Right cardiac atrium (tissue), 5 donors: Measurements from ENCODE around the gene KRT3. TPM values are rescaled to one million over a fixed set of nuclear protein-coding genes. Genes with fewer than 3 reads are reported as not detected.

ENCODE experiments used
- polyA plus RNA-seq: library from polyadenylated mRNA; stranded (reverse); fragments of 200-250 nt; gene quantifications from one replicate; pipeline ENCODE4 v1.2.3, GENCODE V29; 2013
- total RNA-seq, 4 donors: library from RNA; stranded (reverse); fragmentation: NEBNext Ultra II Directional; extraction: Animal tissue kit (Norgen Biotek cat#: 25700); gene quantifications; one replicate each; pipeline ENCODE4 v1.2.1, GENCODE V29; 2021
- donor health status: healthy with polysubstance abuse.
- donor health status: DM: no; HTN: yes; CAD: no.
- donor health status: DM: no; HTN: no; CAD: no.
- donor health status: DM: no; HTN: yes; CAD: no; lungs with severe emphysema.
- donor health status: DM: yes; HTN: yes; CAD: no.

KRT3 gene
- total and polyA plus RNA-seq, 5 donors = not detected

Other genes with a start within 250 kb of the KRT3 start
- gene KRT71, start 243.0 kb downstream of the KRT3 start, total RNA-seq = not detected
- gene KRT71, start 243.0 kb downstream of the KRT3 start, polyA plus RNA-seq = not detected
- 1 to 10 TPM in 2 of 4 donors, under 1 TPM in 2; 0.47 to 2.2 (median 1.2) TPM for gene KRT74, start 222.3 kb downstream of the KRT3 start, total RNA-seq
- gene KRT74, start 222.3 kb downstream of the KRT3 start, polyA plus RNA-seq = 0.14 TPM
- gene KRT72, start 194.7 kb downstream of the KRT3 start, total RNA-seq = not detected
- gene KRT72, start 194.7 kb downstream of the KRT3 start, polyA plus RNA-seq = not detected
- not detected for gene KRT73, start 177.6 kb downstream of the KRT3 start, total RNA-seq
- gene KRT73, start 177.6 kb downstream of the KRT3 start, polyA plus RNA-seq = not detected
- not detected for gene KRT2, start 143.9 kb downstream of the KRT3 start, total RNA-seq
- not detected for gene KRT2, start 143.9 kb downstream of the KRT3 start, polyA plus RNA-seq
- gene KRT1, start 115.7 kb downstream of the KRT3 start, total RNA-seq = not detected
- gene KRT1, start 115.7 kb downstream of the KRT3 start, polyA plus RNA-seq = not detected
- gene KRT77, start 92.6 kb downstream of the KRT3 start, total RNA-seq = not detected
- not detected for gene KRT77, start 92.6 kb downstream of the KRT3 start, polyA plus RNA-seq
- not detected for gene KRT76, start 18.8 kb downstream of the KRT3 start, total RNA-seq
- not detected for gene KRT76, start 18.8 kb downstream of the KRT3 start, polyA plus RNA-seq
- not detected for gene KRT4, start 18.0 kb upstream of the KRT3 start, total RNA-seq
- gene KRT4, start 18.0 kb upstream of the KRT3 start, polyA plus RNA-seq = 0.20 TPM
- gene KRT79, start 38.2 kb upstream of the KRT3 start, total RNA-seq = not detected
- 0.09 TPM for gene KRT79, start 38.2 kb upstream of the KRT3 start, polyA plus RNA-seq
- gene KRT78, start 52.9 kb upstream of the KRT3 start, total RNA-seq = not detected
- gene KRT78, start 52.9 kb upstream of the KRT3 start, polyA plus RNA-seq = 0.02 TPM
- gene KRT8, start 109.0 kb upstream of the KRT3 start, total RNA-seq = 100 to 1,000 TPM; 104 to 259 (median 212) TPM
- 282 TPM for gene KRT8, start 109.0 kb upstream of the KRT3 start, polyA plus RNA-seq
- 10 to 100 TPM; 17.9 to 44.4 (median 31.7) TPM for gene KRT18, start 153.0 kb upstream of the KRT3 start, total RNA-seq
- 46.7 TPM for gene KRT18, start 153.0 kb upstream of the KRT3 start, polyA plus RNA-seq
- gene EIF4B, start 210.3 kb upstream of the KRT3 start, total RNA-seq = 100 to 1,000 TPM; 391 to 552 (median 433) TPM
- 65.5 TPM for gene EIF4B, start 210.3 kb upstream of the KRT3 start, polyA plus RNA-seq